Spinal cord (tissue), 10 donors: ENCODE measurements around the gene CEP164. TPM values are rescaled to one million over a fixed set of nuclear protein-coding genes. Genes with fewer than 3 reads are reported as not detected.

Experiments used
- DNase-seq, 6 donors: peaks; one replicate each; pipeline versions ENCODE4 v3.0.0 to v3.0.0-alpha.2; 2013 to 2015; ENCODE audit warnings: low spot score in 6 of 6, low read depth in 4 of 6
- H3K27ac ChIP-seq: one replicate; pipeline ENCODE4 v1.5.1; 2013; ENCODE audit warnings: low read depth, low read length, control low read depth
- H3K27me3 ChIP-seq: one replicate; pipeline ENCODE4 v1.6.1; 2013; ENCODE audit warnings: low read length; ENCODE audit not compliant: control insufficient read depth, insufficient read depth
- H3K36me3 ChIP-seq: one replicate; pipeline ENCODE4 v1.6.1; 2013; ENCODE audit warnings: low read length; ENCODE audit not compliant: control insufficient read depth, insufficient read depth
- H3K4me1 ChIP-seq: one replicate; pipeline ENCODE4 v1.6.1; 2013; ENCODE audit warnings: low read length; ENCODE audit not compliant: control insufficient read depth, insufficient read depth
- H3K4me3 ChIP-seq: one replicate; pipeline ENCODE4 v1.5.1; 2013; ENCODE audit warnings: low read depth, low read length, control low read depth
- H3K9me3 ChIP-seq: one replicate; pipeline ENCODE4 v1.6.1; 2013; ENCODE audit warnings: low read length; ENCODE audit not compliant: control insufficient read depth, insufficient read depth
- WGBS: methylation state at CpG from one replicate; pipeline ENCODE4 v1.1.5; 2013; ENCODE audit warnings: missing lambda C conversion rate; ENCODE audit not compliant: insufficient coverage; 5-methylcytosine and 5-hydroxymethylcytosine counted together
- polyA plus RNA-seq, 2 donors: library from polyadenylated mRNA; unstranded; fragments of 120-200 nt; gene quantifications; one replicate each; pipeline ENCODE4 v1.2.1, GENCODE V29; 2013; ENCODE audit not compliant: insufficient read length in 2 of 2
- total RNA-seq, 2 donors: library from RNA; depleted of rRNA in 1 of 2; stranded (reverse); fragments of 120-200 nt in 1 of 2; fragments of >200 nt in 1 of 2; gene quantifications; one replicate each; pipeline versions ENCODE4 v1.2.3 to v1.2.4, GENCODE V29; 2013 to 2014
- donor health status: healthy.

Gene CEP164
- total and polyA plus RNA-seq, 4 donors, result 15.3 to 41.3 (median 29.7) TPM

GRCh38 chr11:117458275-117459122 is 130.8 kb downstream of the CEP164 start:
- no peak for DNase-seq
- H3K36me3 ChIP-seq, result peaks cover 53% of the 10 kb centered on the region
- H3K27me3 ChIP-seq, result no peaks in the 10 kb centered on the region
- H3K27ac ChIP-seq, result no peak overlapping the region
- H3K4me3 ChIP-seq, result no peak overlapping the region
- 96% methylated on average over 20 of the region's 22 CpGs for WGBS
- peaks cover 19% of the 10 kb centered on the region for H3K4me1 ChIP-seq
- H3K9me3 ChIP-seq, result peaks cover 9% of the 10 kb centered on the region

- no peak for DNase-seq
- Histone ChIP-seq H3K36me3 (peaks cover 59% of the 10 kb centered on the region), H3K4me3 (no peak overlapping the region), H3K4me1 (peaks cover 19% of the 10 kb centered on the region), H3K9me3 (peaks cover 5% of the 10 kb centered on the region), H3K27me3 (no peaks in the 10 kb centered on the region), H3K27ac (no peak overlapping the region)
- 81% methylated on average over 14 of the region's 16 CpGs for WGBS
Measured at GRCh38 chr11:117459123-117459978, 131.7 kb downstream of the CEP164 start.

DNA sequence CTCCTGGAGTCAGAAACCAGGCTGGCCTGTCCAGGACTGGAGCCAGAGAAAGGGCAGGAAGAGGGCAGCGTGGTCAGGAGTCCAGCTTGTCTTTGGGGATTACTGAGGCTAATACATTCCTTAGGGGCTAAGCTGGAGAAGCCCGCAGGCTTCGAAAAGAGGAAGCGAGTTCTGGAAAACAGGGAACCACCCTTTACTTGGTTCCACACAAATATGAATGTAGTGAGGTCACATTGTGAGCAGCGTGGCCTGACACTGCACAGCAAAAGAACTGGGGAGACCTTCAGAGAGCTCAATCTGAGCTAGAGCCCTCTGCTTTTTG is 132.3 kb downstream of the CEP164 start:
- H3K4me3 ChIP-seq, result no peak overlapping the region

DNA sequence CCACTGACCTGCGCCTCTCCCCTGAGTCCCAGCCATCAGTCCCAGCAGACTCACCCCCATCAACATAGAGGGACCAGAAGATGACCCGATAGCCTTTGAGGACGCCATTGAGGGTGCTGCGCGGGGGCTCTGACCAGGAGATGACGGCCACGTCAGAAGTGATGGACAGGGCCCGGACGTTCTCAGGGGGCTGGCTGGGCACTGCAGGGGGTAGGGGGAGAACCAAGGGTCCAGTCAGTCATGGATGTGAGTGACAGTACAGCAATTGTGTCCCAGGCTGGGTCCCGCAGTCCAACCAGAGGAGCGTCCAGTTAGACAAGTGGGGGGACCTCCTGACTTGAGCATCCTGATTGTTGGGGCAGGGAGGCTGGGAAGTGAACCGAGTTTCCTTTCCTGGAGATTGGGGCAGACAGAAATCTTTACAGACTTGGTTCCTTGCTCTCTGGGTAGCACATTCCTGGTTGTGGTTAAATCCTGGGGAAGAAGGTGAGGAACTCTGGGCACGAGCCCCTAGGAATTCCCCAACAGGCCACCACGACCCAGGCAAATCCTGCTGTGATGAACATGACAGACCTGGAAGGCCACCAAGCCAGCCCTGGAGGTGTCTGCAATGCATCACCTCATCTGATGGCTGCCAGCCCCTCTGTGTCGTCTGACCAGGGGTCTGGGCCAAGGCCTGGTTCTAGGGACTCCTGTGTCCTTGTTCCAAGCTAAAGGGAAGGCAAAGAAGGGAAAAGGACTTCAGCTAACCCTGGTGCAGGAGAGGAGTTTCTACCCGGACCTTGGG is 133.9 kb downstream of the CEP164 start:
- no peak for DNase-seq
- no peak overlapping the region for H3K27ac ChIP-seq
- H3K4me3 ChIP-seq, result no peak overlapping the region
- H3K9me3 ChIP-seq, result no peaks in the 10 kb centered on the region
- WGBS, result 87% methylated on average over 13 of the region's 16 CpGs
- peaks cover 65% of the 10 kb centered on the region for H3K36me3 ChIP-seq
- H3K4me1 ChIP-seq, result peaks cover 22% of the 10 kb centered on the region
- H3K27me3 ChIP-seq, result no peaks in the 10 kb centered on the region

More for the DNA sequence above, 132.3 kb downstream of the CEP164 start:
- Histone ChIP-seq H3K27ac (no peak overlapping the region), H3K27me3 (no peaks in the 10 kb centered on the region), H3K9me3 (peaks cover under 1% of the 10 kb centered on the region), H3K4me1 (peaks cover 19% of the 10 kb centered on the region), H3K36me3 (peaks cover 65% of the 10 kb centered on the region)
- DNase-seq, result no peak
- WGBS, result 88% methylated on average over 4 of the region's 5 CpGs

GRCh38 chr11:117462183-117462863 is 134.7 kb downstream of the CEP164 start:
- Histone ChIP-seq H3K4me1 (peaks cover 18% of the 10 kb centered on the region), H3K27ac (no peak overlapping the region), H3K4me3 (no peak overlapping the region), H3K9me3 (no peaks in the 10 kb centered on the region), H3K27me3 (no peaks in the 10 kb centered on the region), H3K36me3 (peaks cover 62% of the 10 kb centered on the region)
- WGBS, result 87% methylated on average over 10 of the region's 18 CpGs
- peak in 2 of 6 donors; percentile 40 to 95 for DNase-seq

- H3K27me3 ChIP-seq, result no peaks in the 10 kb centered on the region
- H3K27ac ChIP-seq, result no peak overlapping the region
- H3K4me3 ChIP-seq, result no peak overlapping the region
- H3K9me3 ChIP-seq, result no peaks in the 10 kb centered on the region
- DNase-seq, result no peak
- H3K4me1 ChIP-seq, result peaks cover 13% of the 10 kb centered on the region
- H3K36me3 ChIP-seq, result peaks cover 57% of the 10 kb centered on the region
- 74% methylated on average over 7 of the region's 8 CpGs for WGBS
Measured at GRCh38 chr11:117462864-117463247, 135.2 kb downstream of the CEP164 start.

Other genes starting within 250 kb of the CEP164 start
- gene SIK3, start 229.4 kb upstream of the CEP164 start, total RNA-seq, result 10 to 100 TPM; 33.8 to 50.1 TPM
- 10 to 100 TPM; 53.5 to 61.6 TPM for gene SIK3, start 229.4 kb upstream of the CEP164 start, polyA plus RNA-seq
- gene PAFAH1B2, start 183.6 kb upstream of the CEP164 start, total RNA-seq, result 100 to 1,000 TPM; 112 to 196 TPM
- 100 to 1,000 TPM in 1 of 2 donors, 10 to 100 TPM in 1; 77.3 to 104 TPM for gene PAFAH1B2, start 183.6 kb upstream of the CEP164 start, polyA plus RNA-seq
- 10 to 100 TPM; 24.5 to 30.1 TPM for gene SIDT2, start 149.1 kb upstream of the CEP164 start, total RNA-seq
- gene SIDT2, start 149.1 kb upstream of the CEP164 start, polyA plus RNA-seq, result 10 to 100 TPM; 42.9 to 51.7 TPM
- gene TAGLN, start 128.5 kb upstream of the CEP164 start, total RNA-seq, result 100 to 1,000 TPM in 1 of 2 donors, 10 to 100 TPM in 1; 56.8 to 245 TPM
- gene TAGLN, start 128.5 kb upstream of the CEP164 start, polyA plus RNA-seq, result 10 to 100 TPM; 41.8 to 47.8 TPM
- 10 to 100 TPM; 24.8 to 30.1 TPM for gene PCSK7, start 95.8 kb upstream of the CEP164 start, total RNA-seq
- gene PCSK7, start 95.8 kb upstream of the CEP164 start, polyA plus RNA-seq, result 10 to 100 TPM; 35.3 to 59.6 TPM
- gene RNF214, start 95.2 kb upstream of the CEP164 start, total RNA-seq, result 10 to 100 TPM; 17.2 to 17.3 TPM
- 10 to 100 TPM; 23.1 to 23.8 TPM for gene RNF214, start 95.2 kb upstream of the CEP164 start, polyA plus RNA-seq
- gene BACE1-AS, start 36.5 kb upstream of the CEP164 start, total RNA-seq, result 1 to 10 TPM; 6.3 to 9.3 TPM
- gene BACE1-AS, start 36.5 kb upstream of the CEP164 start, polyA plus RNA-seq, result 10 to 100 TPM; 22.3 to 24.7 TPM
- 10 to 100 TPM; 34.8 to 50.3 TPM for gene BACE1, start 11.6 kb upstream of the CEP164 start, total RNA-seq
- 10 to 100 TPM; 97.8 to 99.5 TPM for gene BACE1, start 11.6 kb upstream of the CEP164 start, polyA plus RNA-seq